CD14-positive monocyte (primary cell): ENCODE results near the gene ITLN1. TPM values are rescaled to one million over a fixed set of nuclear protein-coding genes. Genes with fewer than 3 reads are reported as not detected.
A peak's percentile ranks its signal among the peaks of the same experiment; 100 is the strongest.

ENCODE experiments used
- DNase-seq, 3 donors: peaks; one replicate each; pipeline ENCODE4 v3.0.0-alpha.2; 2011 to 2022
- H2AFZ ChIP-seq: 2 replicates; pipeline ENCODE4 v1.6.0; 2012; ENCODE audit warnings: mild to moderate bottlenecking, low read depth, low read length, inconsistent platforms; ENCODE audit not compliant: insufficient read depth, poor library complexity, severe bottlenecking
- H3K27ac ChIP-seq, 2 donors: 1 replicate in 1 of 2; 2 replicates in 1 of 2; pipeline ENCODE4 v1.5.1; 2012 to 2013; ENCODE audit warnings: low read length in 2 of 2, control low read depth in 1 of 2, inconsistent platforms in 1 of 2, low read depth in 1 of 2, mild to moderate bottlenecking in 1 of 2
- H3K27me3 ChIP-seq, 2 donors: one replicate each; pipeline versions ENCODE4 v1.6.0 to v1.6.1; 2011 to 2013; ENCODE audit warnings: low read length in 2 of 2; ENCODE audit not compliant: control insufficient read depth in 2 of 2, insufficient read depth in 2 of 2
- H3K36me3 ChIP-seq, 2 donors: replicated peaks in 1 of 2; 1 replicate in 1 of 2; 2 replicates in 1 of 2; pipeline versions ENCODE4 v1.5.1 to v1.6.1; 2012 to 2013; ENCODE audit warnings: low read length in 2 of 2, control low read depth in 1 of 2, inconsistent platforms in 1 of 2, mild to moderate bottlenecking in 1 of 2; ENCODE audit not compliant: insufficient read depth in 2 of 2, control insufficient read depth in 1 of 2
- H3K4me1 ChIP-seq, 2 donors: 1 replicate in 1 of 2; 2 replicates in 1 of 2; pipeline versions ENCODE4 v1.5.1 to v1.6.1; 2012 to 2013; ENCODE audit warnings: low read length in 2 of 2, control low read depth in 1 of 2, inconsistent platforms in 1 of 2, mild to moderate bottlenecking in 1 of 2, moderate library complexity in 1 of 2; ENCODE audit not compliant: insufficient read depth in 2 of 2, control insufficient read depth in 1 of 2
- H3K4me2 ChIP-seq: replicated peaks from 2 replicates; pipeline ENCODE3; 2012; ENCODE audit warnings: low read length, moderate library complexity, mild to moderate bottlenecking; ENCODE audit not compliant: poor library complexity, severe bottlenecking; ENCODE audit errors: extremely low read depth
- H3K4me3 ChIP-seq, 3 experiments: fragments of 200-600 bp in 1 of 3; sonication (generic) in 1 of 3; replicated peaks in 1 of 3; 1 replicate in 2 of 3; 2 replicates in 1 of 3; pipeline ENCODE4 v1.5.1; 2011 to 2013; ENCODE audit warnings: low read length in 3 of 3, mild to moderate bottlenecking in 3 of 3, control low read depth in 2 of 3, low read depth in 2 of 3, inconsistent platforms in 1 of 3, moderate library complexity in 1 of 3
- H3K79me2 ChIP-seq: 2 replicates; pipeline ENCODE4 v1.6.0; 2012; ENCODE audit warnings: mild to moderate bottlenecking, control low read depth, inconsistent platforms, low read length, moderate library complexity; ENCODE audit not compliant: insufficient read depth
- H3K9ac ChIP-seq: 2 replicates; pipeline ENCODE4 v1.6.0; 2017; ENCODE audit warnings: low read length, mild to moderate bottlenecking; ENCODE audit not compliant: insufficient read depth, poor library complexity, severe bottlenecking
- H3K9me3 ChIP-seq, 2 donors: replicated peaks in 1 of 2; 1 replicate in 1 of 2; 2 replicates in 1 of 2; pipeline versions ENCODE4 v1.5.1 to v1.6.1; 2012 to 2013; ENCODE audit warnings: low read length in 2 of 2, control low read depth in 1 of 2; ENCODE audit not compliant: control insufficient read depth in 1 of 2, insufficient read depth in 1 of 2
- H4K20me1 ChIP-seq: 2 replicates; pipeline ENCODE4 v1.6.0; 2012; ENCODE audit warnings: mild to moderate bottlenecking, low read length, control low read depth, moderate library complexity; ENCODE audit not compliant: insufficient read depth
- H3K27ac Mint-ChIP-seq, 7 donors: one replicate each; pipeline ENCODE4 v1.8.0; 2020; ENCODE audit warnings: mild to moderate bottlenecking in 7 of 7, mixed read lengths in 7 of 7, moderate library complexity in 6 of 7, inconsistent platforms in 2 of 7
- H3K27me3 Mint-ChIP-seq, 3 donors: one replicate each; pipeline ENCODE4 v1.8.0; 2021 to 2022; ENCODE audit warnings: low read depth in 3 of 3, mild to moderate bottlenecking in 3 of 3, mixed read lengths in 3 of 3, moderate library complexity in 3 of 3, inconsistent platforms in 1 of 3
- H3K36me3 Mint-ChIP-seq, 2 donors: one replicate each; pipeline ENCODE4 v1.8.0; 2020; ENCODE audit warnings: mixed read lengths in 2 of 2, inconsistent platforms in 1 of 2, mild to moderate bottlenecking in 1 of 2
- H3K4me1 Mint-ChIP-seq: one replicate; pipeline ENCODE4 v1.8.0; 2020; ENCODE audit warnings: mild to moderate bottlenecking, mixed read lengths
- H3K4me3 Mint-ChIP-seq, 2 donors: one replicate each; pipeline ENCODE4 v1.8.0; 2020; ENCODE audit warnings: mild to moderate bottlenecking in 2 of 2, mixed read lengths in 2 of 2, moderate library complexity in 1 of 2
- H3K9me3 Mint-ChIP-seq, 7 donors: one replicate each; pipeline ENCODE4 v1.8.0; 2020 to 2022; ENCODE audit warnings: mixed read lengths in 7 of 7, mild to moderate bottlenecking in 6 of 7, moderate library complexity in 6 of 7, inconsistent platforms in 2 of 7
- WGBS: methylation state at CpG from one replicate; pipeline ENCODE4 v1.1.5; 2013; ENCODE audit warnings: missing lambda C conversion rate; ENCODE audit not compliant: insufficient coverage; 5-methylcytosine and 5-hydroxymethylcytosine counted together
- intact Hi-C, 2 donors: fragments of 100-400 bp; cut with micrococcal nuclease; formaldehyde crosslinking; loops; one replicate each; pipeline versions ENCODE4 v1.15.0 to v1.15.1; 2023
- polyA plus RNA-seq, 3 donors: library from polyadenylated mRNA; depleted of rRNA in 1 of 3; unstranded in 2 of 3; stranded (reverse) in 1 of 3; fragments of 300-500 nt in 2 of 3; fragments of >200 nt in 1 of 3; fragmentation: Illumina TruSeq in 2 of 3; gene quantifications; 1 replicate in 2 of 3; 2 replicates in 1 of 3; pipeline ENCODE4 v1.2.3, GENCODE V29; 2012 to 2021
- TF ChIP-seq, protein P1 (sequence below): fragments of 200-600 bp; IDR thresholded peaks from one replicate; pipeline ENCODE4 v1.8.0; 2022; ENCODE audit warnings: antibody characterized with exemption, mild to moderate bottlenecking

Gene ITLN1
- polyA plus RNA-seq, 3 donors = 1.2 to 1.6 (median 1.3) TPM

DNA sequence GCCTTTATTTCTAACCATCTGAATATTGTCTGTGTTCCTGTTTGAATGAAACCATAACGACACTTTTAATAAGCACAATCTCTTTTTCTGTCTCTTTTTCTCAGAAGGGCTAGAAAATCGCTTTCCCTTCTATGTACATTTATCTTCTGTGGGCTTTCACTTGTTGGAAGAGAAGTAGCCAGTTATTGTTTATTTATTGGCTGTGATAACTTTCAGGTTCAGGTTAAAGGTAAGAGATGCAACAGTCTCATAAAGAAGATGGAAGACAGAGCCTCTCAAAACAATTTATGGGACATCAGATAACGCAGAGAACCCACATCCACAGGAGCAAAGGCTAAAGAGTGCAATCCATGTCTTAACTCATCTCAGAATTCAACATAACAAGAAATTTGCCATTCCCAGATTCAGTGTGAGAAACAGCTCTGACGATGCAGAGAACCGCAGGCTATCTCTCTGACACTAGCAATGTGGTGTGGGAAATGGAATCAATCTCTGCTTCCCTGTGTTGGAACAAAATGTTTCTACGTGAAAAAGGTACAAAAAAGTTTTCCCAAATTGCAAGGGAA is 18.2 kb downstream of the ITLN1 start:
- H3K36me3 ChIP-seq = no peaks in the 10 kb centered on the region
- H3K9ac ChIP-seq = no peak overlapping the region
- intact Hi-C loops = loop anchor here in 1 of 2 donors (10.0 kb wide), 1 partner anchor 182 kb away; no protein-coding TSS in a partner anchor
- peak overlapping the region in 2 of 7 donors; percentile 9 to 16 for H3K27ac Mint-ChIP-seq
- H3K4me1 ChIP-seq = peaks cover 68 to 70% of the 10 kb centered on the region in 2 donors
- H3K27me3 Mint-ChIP-seq = peaks cover 0 to 3% (median 0%) of the 10 kb centered on the region in 3 donors
- no peak overlapping the region for H3K4me3 ChIP-seq
- no CpG with 5 or more reads among the region's 6 CpGs for WGBS
- peaks cover 4% of the 10 kb centered on the region for H3K79me2 ChIP-seq
- peaks cover 0 to 2% (median 0%) of the 10 kb centered on the region in 7 donors for H3K9me3 Mint-ChIP-seq
- peaks cover 81% of the 10 kb centered on the region for H3K4me1 Mint-ChIP-seq
- H3K36me3 Mint-ChIP-seq = no peaks in the 10 kb centered on the region
- TF ChIP-seq, protein P1, sequence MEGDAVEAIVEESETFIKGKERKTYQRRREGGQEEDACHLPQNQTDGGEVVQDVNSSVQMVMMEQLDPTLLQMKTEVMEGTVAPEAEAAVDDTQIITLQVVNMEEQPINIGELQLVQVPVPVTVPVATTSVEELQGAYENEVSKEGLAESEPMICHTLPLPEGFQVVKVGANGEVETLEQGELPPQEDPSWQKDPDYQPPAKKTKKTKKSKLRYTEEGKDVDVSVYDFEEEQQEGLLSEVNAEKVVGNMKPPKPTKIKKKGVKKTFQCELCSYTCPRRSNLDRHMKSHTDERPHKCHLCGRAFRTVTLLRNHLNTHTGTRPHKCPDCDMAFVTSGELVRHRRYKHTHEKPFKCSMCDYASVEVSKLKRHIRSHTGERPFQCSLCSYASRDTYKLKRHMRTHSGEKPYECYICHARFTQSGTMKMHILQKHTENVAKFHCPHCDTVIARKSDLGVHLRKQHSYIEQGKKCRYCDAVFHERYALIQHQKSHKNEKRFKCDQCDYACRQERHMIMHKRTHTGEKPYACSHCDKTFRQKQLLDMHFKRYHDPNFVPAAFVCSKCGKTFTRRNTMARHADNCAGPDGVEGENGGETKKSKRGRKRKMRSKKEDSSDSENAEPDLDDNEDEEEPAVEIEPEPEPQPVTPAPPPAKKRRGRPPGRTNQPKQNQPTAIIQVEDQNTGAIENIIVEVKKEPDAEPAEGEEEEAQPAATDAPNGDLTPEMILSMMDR = no peak
- H4K20me1 ChIP-seq = no peaks in the 10 kb centered on the region
- no peaks in the 10 kb centered on the region for H3K9me3 ChIP-seq
- DNase-seq = no peak
- no peaks in the 10 kb centered on the region for H3K27me3 ChIP-seq
- peak overlapping the region in 1 of 2 donors; percentile 40 for H3K27ac ChIP-seq
- no peak overlapping the region for H3K4me2 ChIP-seq
- no peak overlapping the region for H2AFZ ChIP-seq
- no peak overlapping the region for H3K4me3 Mint-ChIP-seq

DNA sequence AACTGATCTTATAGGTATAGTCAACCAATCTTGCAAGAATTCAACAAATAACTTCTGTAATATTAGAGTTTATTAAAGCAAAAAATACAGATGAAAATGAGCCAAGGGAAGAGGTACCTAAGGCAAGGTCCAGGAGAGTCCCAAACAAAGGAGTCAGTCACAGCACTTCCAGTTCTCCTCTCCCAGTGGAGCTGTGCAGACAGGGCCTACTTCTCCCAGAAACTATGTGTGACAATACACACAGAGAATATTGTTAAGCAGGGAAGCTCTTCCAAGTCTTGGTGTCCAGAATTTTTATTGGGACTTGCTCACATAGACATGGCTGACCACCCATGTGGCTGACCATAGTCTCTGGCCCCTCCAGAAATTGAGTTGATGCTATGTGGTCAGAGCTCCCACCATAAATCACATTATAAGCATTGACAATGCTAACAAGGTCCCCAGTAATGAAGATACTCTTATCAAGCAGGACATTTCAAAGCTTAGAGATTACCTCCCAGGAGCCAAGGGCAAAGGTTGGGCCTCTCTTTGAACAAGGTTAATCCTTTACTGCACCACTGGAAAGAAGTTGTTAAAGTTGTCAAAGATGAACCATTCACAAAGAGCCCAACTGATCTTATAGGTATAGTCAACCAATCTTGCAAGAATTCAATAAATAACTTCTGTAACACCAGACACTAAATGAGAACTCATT is 18.8 kb downstream of the ITLN1 start:
- DNase-seq = no peak
- no peak overlapping the region for H3K4me2 ChIP-seq
- Mint-ChIP-seq H3K36me3 (no peaks in the 10 kb centered on the region), H3K4me3 (no peak overlapping the region), H3K4me1 (peaks cover 85% of the 10 kb centered on the region), H3K9me3 (peaks cover 0 to 2% (median 0%) of the 10 kb centered on the region in 7 donors), H3K27me3 (peaks cover 0 to 3% (median 0%) of the 10 kb centered on the region in 3 donors), H3K27ac (peak overlapping the region in 2 of 7 donors; percentile 16 to 60)
- H3K4me3 ChIP-seq = no peak overlapping the region
- no peaks in the 10 kb centered on the region for H3K36me3 ChIP-seq
- no peaks in the 10 kb centered on the region for H3K27me3 ChIP-seq
- no peak overlapping the region for H3K27ac ChIP-seq
- no peak overlapping the region for H3K9ac ChIP-seq
- no peaks in the 10 kb centered on the region for H4K20me1 ChIP-seq
- H2AFZ ChIP-seq = no peak overlapping the region
- TF ChIP-seq, protein P1 = no peak
- peaks cover 74 to 77% of the 10 kb centered on the region in 2 donors for H3K4me1 ChIP-seq
- H3K79me2 ChIP-seq = peaks cover 8% of the 10 kb centered on the region
- no peaks in the 10 kb centered on the region for H3K9me3 ChIP-seq
- intact Hi-C loops = loop anchor here in 1 of 2 donors (10.0 kb wide), 1 partner anchor 181 kb away; no protein-coding TSS in a partner anchor
